HG03457 (cell line): ENCODE measurements around the gene XIRP1.
"Not testable (repeated sequence)": the region's sequence is repeated elsewhere in the genome, so short reads cannot be mapped to it uniquely, and the experiment has no call there.

Experiments used
- ATAC-seq: cut with Tn5 transposase; IDR thresholded peaks from one replicate; pipeline ENCODE4 v1.9.1; 2021; ENCODE audit warnings: moderate number of reproducible peaks; ENCODE audit not compliant: unreplicated experiment

The XIRP1 gene, protein sequence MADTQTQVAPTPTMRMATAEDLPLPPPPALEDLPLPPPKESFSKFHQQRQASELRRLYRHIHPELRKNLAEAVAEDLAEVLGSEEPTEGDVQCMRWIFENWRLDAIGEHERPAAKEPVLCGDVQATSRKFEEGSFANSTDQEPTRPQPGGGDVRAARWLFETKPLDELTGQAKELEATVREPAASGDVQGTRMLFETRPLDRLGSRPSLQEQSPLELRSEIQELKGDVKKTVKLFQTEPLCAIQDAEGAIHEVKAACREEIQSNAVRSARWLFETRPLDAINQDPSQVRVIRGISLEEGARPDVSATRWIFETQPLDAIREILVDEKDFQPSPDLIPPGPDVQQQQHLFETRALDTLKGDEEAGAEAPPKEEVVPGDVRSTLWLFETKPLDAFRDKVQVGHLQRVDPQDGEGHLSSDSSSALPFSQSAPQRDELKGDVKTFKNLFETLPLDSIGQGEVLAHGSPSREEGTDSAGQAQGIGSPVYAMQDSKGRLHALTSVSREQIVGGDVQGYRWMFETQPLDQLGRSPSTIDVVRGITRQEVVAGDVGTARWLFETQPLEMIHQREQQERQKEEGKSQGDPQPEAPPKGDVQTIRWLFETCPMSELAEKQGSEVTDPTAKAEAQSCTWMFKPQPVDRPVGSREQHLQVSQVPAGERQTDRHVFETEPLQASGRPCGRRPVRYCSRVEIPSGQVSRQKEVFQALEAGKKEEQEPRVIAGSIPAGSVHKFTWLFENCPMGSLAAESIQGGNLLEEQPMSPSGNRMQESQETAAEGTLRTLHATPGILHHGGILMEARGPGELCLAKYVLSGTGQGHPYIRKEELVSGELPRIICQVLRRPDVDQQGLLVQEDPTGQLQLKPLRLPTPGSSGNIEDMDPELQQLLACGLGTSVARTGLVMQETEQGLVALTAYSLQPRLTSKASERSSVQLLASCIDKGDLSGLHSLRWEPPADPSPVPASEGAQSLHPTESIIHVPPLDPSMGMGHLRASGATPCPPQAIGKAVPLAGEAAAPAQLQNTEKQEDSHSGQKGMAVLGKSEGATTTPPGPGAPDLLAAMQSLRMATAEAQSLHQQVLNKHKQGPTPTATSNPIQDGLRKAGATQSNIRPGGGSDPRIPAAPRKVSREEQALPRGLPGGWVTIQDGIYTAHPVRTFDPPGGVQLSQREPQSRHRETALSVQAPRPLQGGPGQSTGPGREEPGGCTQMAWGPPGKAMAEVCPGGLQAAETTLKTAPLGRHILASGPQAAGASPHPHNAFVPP (N-terminal part only)

DNA sequence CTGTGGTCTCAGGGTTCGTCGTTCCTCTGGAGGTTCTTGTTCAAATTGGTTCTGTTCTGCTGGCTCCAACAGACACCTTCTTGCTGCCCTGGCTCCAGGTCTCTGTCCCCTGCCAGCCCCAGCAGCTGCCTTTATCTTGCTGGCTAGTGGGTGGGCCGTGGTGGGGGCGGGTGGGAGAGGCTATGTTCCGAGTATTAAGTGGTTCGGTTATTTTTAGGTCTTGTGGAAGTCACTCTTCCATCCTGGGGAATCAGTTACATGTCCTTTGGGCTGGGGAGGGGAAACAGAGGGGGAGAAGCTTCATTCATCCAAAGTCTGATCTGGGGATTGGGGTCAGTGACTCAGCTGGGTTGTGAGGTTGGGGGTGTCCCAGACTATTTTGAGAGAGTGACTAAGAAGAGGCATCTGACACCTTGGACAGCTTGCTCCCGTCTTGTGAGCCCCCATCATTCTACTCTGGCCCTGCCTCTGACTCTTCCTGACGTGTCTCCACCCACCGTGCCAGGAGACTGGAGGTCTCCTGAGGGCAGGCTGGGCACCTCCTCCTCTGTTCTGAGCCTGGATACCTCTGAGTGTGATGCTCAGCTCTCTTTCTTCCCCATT lies at the start of gene XIRP1:
TSS of gene XIRP1 (minus strand) at position 106 of the 603 bp plus-strand sequence. CDS start 3,150 bp downstream, outside the sequence.
- no peak for ATAC-seq

DNA sequence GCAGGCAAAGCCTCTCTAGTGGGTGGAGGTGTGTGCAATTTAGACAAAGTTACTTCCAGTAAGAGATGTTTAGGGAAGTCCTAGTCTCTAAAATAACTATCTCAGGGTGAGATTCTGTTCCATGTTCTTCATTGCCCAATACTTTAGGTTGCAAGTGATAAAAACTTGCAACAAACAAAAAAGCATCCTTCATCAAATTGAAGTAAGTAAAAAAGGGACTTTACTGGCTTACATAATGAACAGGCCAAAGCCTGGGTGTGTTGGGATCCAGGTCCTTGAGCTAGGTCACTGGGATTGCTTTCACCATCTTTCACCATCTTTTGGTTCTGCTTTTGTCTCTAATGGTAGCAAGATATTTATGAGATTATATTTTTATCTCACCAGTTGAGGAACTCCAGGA lies 49.2 kb upstream of the XIRP1 start:
- no peak for ATAC-seq

- ATAC-seq: no peak
Observed at GRCh38 chr3:39237027-39237426, 44.6 kb upstream of the XIRP1 start.

DNA sequence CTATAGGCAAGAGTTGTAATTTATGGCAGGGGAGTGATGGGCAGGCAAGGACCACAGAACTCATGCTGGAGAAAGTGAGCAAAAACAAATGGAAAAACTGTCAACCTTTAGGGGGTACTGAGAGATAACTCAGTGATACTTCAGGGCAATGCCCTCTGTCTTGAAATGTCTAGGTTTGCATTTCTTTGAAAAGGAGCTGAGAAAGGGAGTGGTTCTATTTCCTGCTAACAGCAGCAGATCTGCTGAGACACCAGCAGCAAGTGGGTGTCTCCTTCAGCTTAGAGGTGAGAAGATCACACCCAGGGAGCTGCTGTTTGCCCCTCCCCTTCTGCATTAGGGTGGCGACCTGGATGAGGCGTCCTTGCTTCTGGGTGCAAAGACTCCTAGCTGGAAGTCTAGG lies 42.3 kb upstream of the XIRP1 start:
- ATAC-seq: no peak

GRCh38 chr3:39232859-39233258 lies 40.5 kb upstream of the XIRP1 start:
- ATAC-seq: no peak

DNA sequence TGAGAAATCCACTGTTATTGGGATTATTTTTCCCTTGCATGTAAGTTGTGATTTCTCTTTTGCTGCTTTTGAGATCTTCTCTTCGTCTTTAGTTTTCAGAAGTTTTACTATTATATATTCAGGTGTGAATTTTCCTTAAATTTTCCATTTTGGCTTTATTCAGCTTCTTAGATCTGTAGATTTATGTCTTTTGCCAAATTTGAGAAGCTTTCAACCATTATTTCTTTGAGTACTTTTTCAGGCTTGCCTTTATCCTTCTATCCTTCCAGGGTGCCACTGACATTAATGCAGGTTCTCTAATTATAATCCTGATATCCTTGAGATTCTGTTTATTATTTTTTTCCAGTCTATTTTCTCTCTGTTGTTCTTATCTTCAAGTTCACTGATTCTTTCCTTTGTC lies 38.1 kb upstream of the XIRP1 start:
- no peak for ATAC-seq

DNA sequence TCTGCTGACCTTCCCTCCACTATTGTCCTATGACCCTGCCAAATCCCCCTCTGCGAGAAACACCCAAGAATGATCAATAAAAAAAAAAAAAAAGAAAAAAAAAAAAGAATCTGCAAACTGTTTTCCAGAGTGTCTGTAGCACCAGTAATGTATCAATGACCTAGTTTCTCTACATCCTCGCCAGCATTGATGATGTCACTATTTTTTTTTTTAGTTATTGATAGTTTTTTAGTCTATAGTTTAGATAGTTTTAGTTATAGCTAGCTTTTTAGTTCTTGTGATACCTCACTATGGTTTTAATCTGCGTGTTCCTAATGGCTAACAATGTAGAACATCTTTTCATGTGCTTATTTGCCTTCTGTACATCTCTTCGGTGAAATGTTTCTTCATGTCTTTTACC lies 36.1 kb upstream of the XIRP1 start:
- ATAC-seq: no peak

DNA sequence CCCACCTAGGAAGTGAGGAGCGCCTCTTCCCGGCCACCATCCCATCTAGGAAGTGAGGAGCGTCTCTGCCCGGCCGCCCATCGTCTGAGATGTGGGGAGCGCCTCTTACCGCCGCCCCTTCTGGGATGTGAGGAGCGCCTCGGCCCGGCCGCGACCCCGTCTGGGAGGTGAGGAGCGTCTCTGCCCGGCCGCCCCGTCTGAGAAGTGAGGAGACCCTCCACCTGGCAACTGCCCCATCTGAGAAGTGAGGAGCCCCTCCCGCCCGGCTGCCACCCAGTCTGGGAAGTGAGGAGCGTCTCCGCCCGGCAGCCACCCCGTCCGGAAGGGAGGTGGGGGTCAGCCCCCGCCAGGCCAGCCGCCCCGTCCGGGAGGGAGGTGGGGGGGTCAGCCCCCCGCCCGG lies 35.2 kb upstream of the XIRP1 start:
- not testable (repeated sequence) for ATAC-seq

- no peak for ATAC-seq
Observed at GRCh38 chr3:39226106-39226741, 33.8 kb upstream of the XIRP1 start.

DNA sequence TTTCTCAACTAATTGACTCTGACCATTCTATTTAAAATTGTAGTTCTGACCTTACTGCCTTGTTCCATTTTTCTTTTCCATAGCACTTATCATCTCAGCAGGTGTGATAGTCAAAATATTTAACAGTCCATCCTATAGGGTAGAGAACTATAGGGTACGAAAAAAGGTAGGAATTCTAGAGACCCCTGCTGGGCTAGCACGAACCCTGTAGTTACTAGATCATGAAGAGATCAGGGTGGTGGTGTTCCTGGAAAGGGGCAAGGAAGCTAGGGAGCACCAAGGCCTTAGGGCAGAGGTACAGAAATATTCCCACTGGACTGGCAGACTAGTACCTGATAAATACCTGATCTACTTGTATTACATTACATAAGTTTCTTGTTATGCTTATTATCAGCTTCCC lies 31.9 kb upstream of the XIRP1 start:
- ATAC-seq: no peak

- ATAC-seq: no peak
Observed at GRCh38 chr3:39222939-39223338, 30.5 kb upstream of the XIRP1 start.

- no peak for ATAC-seq
Observed at GRCh38 chr3:39222462-39222861, 30.1 kb upstream of the XIRP1 start.

DNA sequence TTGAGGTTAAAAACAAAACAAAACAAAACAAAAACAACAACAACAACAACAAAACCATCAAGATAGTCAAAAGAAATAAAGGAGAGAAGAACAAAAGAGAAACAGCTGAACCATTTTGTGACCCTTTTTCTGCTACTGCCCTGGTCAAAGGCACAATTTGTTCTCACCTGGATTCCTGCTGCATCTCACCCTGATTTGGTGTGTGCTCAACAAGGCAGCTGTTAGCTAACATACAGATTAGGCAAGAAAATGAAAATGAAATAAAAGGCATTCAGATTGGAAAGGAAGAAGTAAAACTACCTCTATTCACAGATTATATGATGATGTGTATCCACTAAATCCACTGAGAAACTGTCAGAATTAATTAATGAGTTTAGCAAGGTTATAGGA lies 28.7 kb upstream of the XIRP1 start:
- no peak for ATAC-seq

GRCh38 chr3:39220407-39221140 lies 28.2 kb upstream of the XIRP1 start:
- no peak for ATAC-seq

GRCh38 chr3:39219702-39220101 lies 27.3 kb upstream of the XIRP1 start:
- no peak for ATAC-seq

- peak; percentile 94 for ATAC-seq
Observed at GRCh38 chr3:39216176-39216790, 23.9 kb upstream of the XIRP1 start.

DNA sequence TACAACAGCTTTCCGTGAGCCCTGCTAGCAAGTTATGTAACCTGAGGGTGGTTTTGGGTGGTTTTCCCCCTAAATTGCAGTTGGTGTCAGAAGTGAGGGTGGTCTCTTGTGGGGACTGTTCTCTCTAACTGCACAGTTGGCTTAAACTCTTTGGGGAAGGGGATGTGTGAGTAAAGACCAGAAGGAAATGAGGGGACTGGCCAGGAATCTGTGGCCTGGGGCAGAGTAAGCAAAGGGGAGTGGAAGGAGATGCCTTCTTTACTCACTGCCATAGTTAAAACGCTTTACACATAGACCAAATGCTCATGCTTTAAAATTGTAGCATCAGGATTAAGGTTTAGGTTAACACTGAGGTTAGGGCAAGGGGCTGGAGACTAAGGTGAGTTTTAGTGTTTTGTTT lies 21.2 kb upstream of the XIRP1 start:
- ATAC-seq: no peak

DNA sequence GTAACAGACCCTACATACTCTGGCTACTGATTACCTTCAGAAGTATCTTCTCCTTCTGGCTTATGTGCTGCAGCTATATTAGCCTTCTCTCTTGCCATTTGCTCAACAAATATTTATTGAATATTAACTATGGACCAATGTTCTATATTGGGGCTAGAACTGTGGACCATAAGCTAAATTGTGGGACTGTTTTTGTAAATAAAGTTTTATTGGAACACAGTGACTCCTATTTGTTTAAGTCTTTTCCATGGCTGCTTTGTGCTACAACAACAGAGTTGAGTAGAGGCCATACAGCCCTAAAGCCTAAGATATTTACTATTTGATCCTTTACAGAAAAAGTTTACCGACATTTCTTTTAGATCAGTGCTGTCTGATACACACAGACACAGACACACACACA lies 20.3 kb upstream of the XIRP1 start:
- ATAC-seq: no peak
